Neural crest cell (in vitro differentiated cells): ENCODE data around the gene ZBTB20. TPM values are rescaled to one million over a fixed set of nuclear protein-coding genes. Genes with fewer than 3 reads are reported as not detected.

Source experiments
- DNase-seq: peaks from one replicate; pipeline ENCODE4 v3.0.0; 2021; ENCODE audit warnings: low read depth, mixed read lengths, low spot score
- H3K27ac Mint-ChIP-seq: one replicate; pipeline ENCODE4 v1.8.0; 2021; ENCODE audit warnings: mild to moderate bottlenecking, mixed read lengths; ENCODE audit not compliant: unreplicated experiment
- H3K27me3 Mint-ChIP-seq: 2 replicates; pipeline ENCODE4 v1.8.0; 2021; ENCODE audit warnings: low read depth, mild to moderate bottlenecking, mixed read lengths
- H3K36me3 Mint-ChIP-seq: 2 replicates; pipeline ENCODE4 v1.8.0; 2021; ENCODE audit warnings: low read depth, mild to moderate bottlenecking, mixed read lengths
- H3K4me1 Mint-ChIP-seq: 2 replicates; pipeline ENCODE4 v1.8.0; 2021; ENCODE audit warnings: mixed read lengths
- H3K4me3 Mint-ChIP-seq: one replicate; pipeline ENCODE4 v1.8.0; 2021; ENCODE audit warnings: mild to moderate bottlenecking, mixed read lengths
- H3K9me3 Mint-ChIP-seq: 2 replicates; pipeline ENCODE4 v1.8.0; 2021; ENCODE audit warnings: mixed read lengths
- CTCF ChIP-seq: fragments of 200-600 bp; sonication (generic); conservative IDR thresholded peaks from 2 replicates; pipeline ENCODE4 v1.5.0; 2021; ENCODE audit warnings: antibody characterized with exemption, mild to moderate bottlenecking
- total RNA-seq: library from RNA; stranded (reverse); gene quantifications from 2 replicates; pipeline ENCODE4 v1.2.1, GENCODE V29; 2021

ZBTB20 gene
- total RNA-seq, 1 donor from 2014 or later = 12.4 TPM

- peaks cover 13% of the 10 kb centered on the region for H3K4me1 Mint-ChIP-seq
Measured at GRCh38 chr3:114567771-114568170, 579.3 kb downstream of the ZBTB20 start.

GRCh38 chr3:114566767-114567166 is 580.3 kb downstream of the ZBTB20 start:
- H3K4me3 Mint-ChIP-seq = no peak overlapping the region
- no peak for DNase-seq
- no peaks in the 10 kb centered on the region for H3K27me3 Mint-ChIP-seq
- no peaks in the 10 kb centered on the region for H3K36me3 Mint-ChIP-seq
- no peak overlapping the region for H3K27ac Mint-ChIP-seq
- H3K4me1 Mint-ChIP-seq = peaks cover 13% of the 10 kb centered on the region
- no peaks in the 10 kb centered on the region for H3K9me3 Mint-ChIP-seq
- TF ChIP-seq CTCF = no peak

More at GRCh38 chr3:114567771-114568170, 579.3 kb downstream of the ZBTB20 start:
- DNase-seq = no peak
- Mint-ChIP-seq H3K27ac (no peak overlapping the region), H3K27me3 (no peaks in the 10 kb centered on the region), H3K4me3 (no peak overlapping the region), H3K9me3 (no peaks in the 10 kb centered on the region), H3K36me3 (no peaks in the 10 kb centered on the region)
- no peak for TF ChIP-seq CTCF

GRCh38 chr3:114566162-114566755 is 580.8 kb downstream of the ZBTB20 start:
- H3K27ac Mint-ChIP-seq = no peak overlapping the region
- no peak for DNase-seq
- H3K36me3 Mint-ChIP-seq = no peaks in the 10 kb centered on the region
- TF ChIP-seq CTCF = no peak
- H3K4me1 Mint-ChIP-seq = peaks cover 13% of the 10 kb centered on the region
- H3K9me3 Mint-ChIP-seq = no peaks in the 10 kb centered on the region
- no peaks in the 10 kb centered on the region for H3K27me3 Mint-ChIP-seq
- H3K4me3 Mint-ChIP-seq = no peak overlapping the region

- Mint-ChIP-seq H3K4me1 (peaks cover 13% of the 10 kb centered on the region), H3K36me3 (no peaks in the 10 kb centered on the region), H3K27ac (no peak overlapping the region), H3K27me3 (no peaks in the 10 kb centered on the region), H3K4me3 (no peak overlapping the region), H3K9me3 (no peaks in the 10 kb centered on the region)
- DNase-seq = no peak
- no peak for TF ChIP-seq CTCF
Measured at GRCh38 chr3:114565216-114565615, 581.9 kb downstream of the ZBTB20 start.

- no peaks in the 10 kb centered on the region for H3K27me3 Mint-ChIP-seq
- H3K4me1 Mint-ChIP-seq = peaks cover 13% of the 10 kb centered on the region
- H3K27ac Mint-ChIP-seq = no peak overlapping the region
- no peak for DNase-seq
- no peaks in the 10 kb centered on the region for H3K9me3 Mint-ChIP-seq
- H3K4me3 Mint-ChIP-seq = no peak overlapping the region
- TF ChIP-seq CTCF = no peak
- no peaks in the 10 kb centered on the region for H3K36me3 Mint-ChIP-seq
Measured at GRCh38 chr3:114563720-114564119, 583.4 kb downstream of the ZBTB20 start.

GRCh38 chr3:114562557-114562956 is 584.5 kb downstream of the ZBTB20 start:
- no peak for TF ChIP-seq CTCF
- Mint-ChIP-seq H3K36me3 (no peaks in the 10 kb centered on the region), H3K27ac (no peak overlapping the region)

More at GRCh38 chr3:114562557-114562956, 584.5 kb downstream of the ZBTB20 start:
- H3K9me3 Mint-ChIP-seq = no peaks in the 10 kb centered on the region
- DNase-seq = no peak
- H3K27me3 Mint-ChIP-seq = no peaks in the 10 kb centered on the region
- H3K4me1 Mint-ChIP-seq = peaks cover 10% of the 10 kb centered on the region
- H3K4me3 Mint-ChIP-seq = no peak overlapping the region
